MM.1S (cell line): ENCODE data around the gene ADCY3.
A peak's percentile ranks its signal among the peaks of the same experiment; 100 is the strongest.

Experiments used
- DNase-seq: peaks from one replicate; pipeline ENCODE4 v3.0.0-alpha.2; 2015
- H2AFZ ChIP-seq: fragments of 300-600 bp; sonication (generic); 2 replicates; pipeline ENCODE4 v1.6.0; 2016; ENCODE audit warnings: antibody characterized with exemption, low read length
- H3F3A ChIP-seq: fragments of 300-600 bp; sonication (generic); 2 replicates; pipeline ENCODE4 v1.6.1; 2016; ENCODE audit warnings: mild to moderate bottlenecking, antibody characterized with exemption, low read length, moderate library complexity, mixed read lengths; ENCODE audit not compliant: insufficient read depth
- H3K27ac ChIP-seq: fragments of 300-600 bp; sonication (generic); 2 replicates; pipeline ENCODE4 v1.5.1; 2016; ENCODE audit warnings: mild to moderate bottlenecking, low read length
- H3K27me3 ChIP-seq: fragments of 300-600 bp; sonication (generic); replicated peaks from 2 replicates; pipeline ENCODE4 v1.6.0; 2016; ENCODE audit warnings: low read length; ENCODE audit not compliant: insufficient read depth
- H3K36me3 ChIP-seq: fragments of 300-600 bp; sonication (generic); replicated peaks from 2 replicates; pipeline ENCODE4 v1.6.1; 2016; ENCODE audit warnings: mild to moderate bottlenecking, low read length, mixed read lengths; ENCODE audit not compliant: insufficient read depth
- H3K4me1 ChIP-seq: fragments of 300-600 bp; sonication (generic); 2 replicates; pipeline ENCODE4 v1.6.1; 2016; ENCODE audit warnings: low read length, mixed read lengths
- H3K4me2 ChIP-seq: fragments of 300-600 bp; sonication (generic); 2 replicates; pipeline ENCODE4 v1.6.0; 2016; ENCODE audit warnings: low read depth, low read length
- H3K4me3 ChIP-seq: fragments of 300-600 bp; sonication (generic); 2 replicates; pipeline ENCODE4 v1.5.1; 2016; ENCODE audit warnings: low read length, mixed read lengths
- H3K79me2 ChIP-seq: fragments of 300-600 bp; sonication (generic); 2 replicates; pipeline ENCODE4 v1.6.1; 2016; ENCODE audit warnings: mixed run types, low read length, mixed read lengths
- H3K9ac ChIP-seq: fragments of 300-600 bp; sonication (generic); 2 replicates; pipeline ENCODE4 v1.6.1; 2016; ENCODE audit warnings: low read length, mixed read lengths
- H3K9me2 ChIP-seq: fragments of 300-600 bp; sonication (generic); replicated peaks from 2 replicates; pipeline ENCODE4 v1.6.1; 2016; ENCODE audit warnings: mild to moderate bottlenecking, low read length, mixed read lengths; ENCODE audit not compliant: insufficient read depth
- H3K9me3 ChIP-seq: fragments of 300-600 bp; sonication (generic); replicated peaks from 2 replicates; pipeline ENCODE4 v1.6.1; 2016; ENCODE audit warnings: mild to moderate bottlenecking, low read length, mixed read lengths; ENCODE audit not compliant: insufficient read depth
- H4K20me1 ChIP-seq: fragments of 300-600 bp; sonication (generic); 2 replicates; pipeline ENCODE4 v1.6.1; 2016; ENCODE audit warnings: mild to moderate bottlenecking, low read length, moderate library complexity, mixed read lengths; ENCODE audit not compliant: insufficient read depth
- CTCF ChIP-seq: fragments of 300-600 bp; sonication (generic); IDR thresholded peaks from 2 replicates; pipeline ENCODE4 v1.5.1; 2016; ENCODE audit warnings: antibody characterized with exemption, low read length, mixed read lengths
- EZH2 ChIP-seq: fragments of 300-600 bp; sonication (generic); optimal IDR thresholded peaks from 2 replicates; pipeline ENCODE3; 2017; ENCODE audit warnings: low read depth, mild to moderate bottlenecking, antibody characterized with exemption, low read length, mixed read lengths
- EZH2phosphoT487 ChIP-seq: fragments of 300-600 bp; sonication (generic); IDR thresholded peaks from 2 replicates; pipeline ENCODE4 v1.6.1; 2018; ENCODE audit warnings: antibody characterized with exemption, low read length

The ADCY3 gene

DNA sequence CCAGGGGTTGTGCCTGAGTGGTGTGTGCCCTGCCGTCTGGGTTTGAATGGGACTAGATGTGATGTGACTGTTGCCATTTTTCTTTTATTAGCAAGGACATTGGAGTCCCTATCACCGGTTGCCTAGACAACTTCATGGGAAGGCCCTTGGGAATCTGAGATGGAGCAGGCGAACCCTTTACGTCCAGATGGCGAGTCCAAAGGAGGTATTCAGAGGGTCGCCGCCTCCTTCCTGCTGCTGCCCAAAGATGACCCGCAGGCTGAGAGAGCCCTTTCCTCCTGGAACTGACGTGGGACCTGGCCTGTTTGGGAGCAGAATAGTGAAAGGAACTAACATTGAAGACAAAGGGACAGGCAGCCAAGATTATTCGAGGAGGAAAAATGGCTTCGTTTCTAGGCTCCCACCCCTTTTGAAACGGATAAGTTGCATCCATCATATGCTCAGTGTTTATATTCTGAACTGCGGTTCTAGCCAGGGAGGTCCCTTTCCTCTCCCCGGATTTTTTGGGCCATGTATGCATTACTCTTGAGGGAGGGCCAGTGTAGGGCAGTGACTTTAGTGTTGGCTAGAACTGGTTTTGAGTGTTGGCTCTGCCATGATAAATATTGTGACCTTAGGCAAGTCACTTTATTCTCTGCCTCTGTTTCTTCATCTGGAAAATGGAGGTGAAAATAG is 126.1 kb downstream of the ADCY3 start:
- H2AFZ ChIP-seq = peak overlapping the region; percentile 86
- no peak for TF ChIP-seq EZH2
- no peak for TF ChIP-seq EZH2phosphoT487
- H3K4me3 ChIP-seq = peak overlapping the region; percentile 99
- no peaks in the 10 kb centered on the region for H3K9me3 ChIP-seq
- H3K79me2 ChIP-seq = peaks cover 56% of the 10 kb centered on the region
- peak; percentile 18 for DNase-seq
- H4K20me1 ChIP-seq = no peaks in the 10 kb centered on the region
- no peaks in the 10 kb centered on the region for H3K4me1 ChIP-seq
- H3F3A ChIP-seq = peaks cover 6% of the 10 kb centered on the region; the same call in 1 of the 2 replicates
- H3K36me3 ChIP-seq = no peaks in the 10 kb centered on the region
- H3K4me2 ChIP-seq = peak overlapping the region; percentile 94
- H3K27me3 ChIP-seq = no peaks in the 10 kb centered on the region
- H3K9me2 ChIP-seq = no peaks in the 10 kb centered on the region
- H3K9ac ChIP-seq = peak overlapping the region; percentile 99
- peak overlapping the region; percentile 90; the same call in 1 of the 2 replicates for H3K27ac ChIP-seq

DNA sequence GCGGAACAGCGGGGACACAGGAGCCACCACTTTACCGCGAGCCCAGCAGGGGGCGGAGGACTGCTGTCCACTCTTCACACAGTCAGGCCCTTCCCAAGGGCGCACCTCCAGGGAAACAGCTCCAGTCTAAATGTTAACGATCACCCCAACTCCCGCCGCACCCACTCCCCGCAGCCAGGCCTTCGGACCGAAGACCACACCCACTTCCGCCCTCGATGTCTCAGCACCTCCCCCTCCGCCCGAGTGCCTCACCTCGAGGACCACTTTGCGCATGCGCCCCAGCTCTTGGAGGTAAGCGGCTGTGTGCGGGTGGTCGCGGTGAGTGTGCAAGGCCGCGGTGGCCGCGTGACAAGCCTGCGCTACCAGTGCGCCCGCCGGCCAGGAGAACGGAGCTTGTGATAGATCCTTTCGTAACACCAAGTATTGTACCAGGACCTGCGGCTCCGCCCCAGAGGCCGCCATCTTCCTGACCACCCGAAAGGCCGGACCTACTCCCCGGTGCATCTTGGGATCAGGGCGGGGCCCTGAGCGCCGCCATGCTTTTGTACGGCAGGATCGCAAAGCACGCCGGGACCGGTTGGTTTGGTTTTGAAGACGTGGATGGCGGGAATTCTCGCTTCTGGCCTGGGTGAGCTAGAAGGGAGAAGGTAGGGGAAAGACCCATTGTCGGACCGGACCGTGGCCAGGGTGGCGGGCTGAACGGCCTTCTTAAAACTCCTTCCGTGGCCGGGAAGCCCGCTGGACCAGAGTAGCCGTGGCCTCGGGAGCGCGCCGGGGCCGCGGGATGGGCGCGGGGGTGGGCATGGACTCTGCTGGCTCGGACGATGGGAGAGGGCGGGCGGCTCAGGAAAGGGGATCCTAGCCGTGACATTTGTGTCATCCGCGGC is 126.9 kb downstream of the ADCY3 start, which contains the start of the genes CENPO and PTRHD1:
CENPO (plus strand) TSS at position 552 of the 887 bp plus-strand sequence. CDS start 495 bp downstream, outside the sequence.
PTRHD1 (minus strand) TSS at position 518 of the 887 bp plus-strand sequence; CDS start at position 504, 14 bp downstream.
- Histone ChIP-seq H3F3A (peaks cover 6% of the 10 kb centered on the region; the same call in 1 of the 2 replicates), H3K4me3 (peak within 1 kb of the TSS; percentile 99), H3K79me2 (peaks cover 48% of the 10 kb centered on the region), H3K27ac (peak within 1 kb of the TSS; percentile 90), H3K36me3 (no peaks in the 10 kb centered on the region), H3K9me2 (no peaks in the 10 kb centered on the region), H3K4me2 (peak within 1 kb of the TSS; percentile 94), H2AFZ (peak within 1 kb of the TSS; percentile 96), H4K20me1 (no peaks in the 10 kb centered on the region), H3K4me1 (no peaks in the 10 kb centered on the region), H3K9ac (peak within 1 kb of the TSS; percentile 99), H3K27me3 (no peaks in the 10 kb centered on the region), H3K9me3 (no peaks in the 10 kb centered on the region)
- DNase-seq = peak; percentile 97
- TF ChIP-seq CTCF (peak; percentile 50), EZH2phosphoT487 (no peak)

GRCh38 chr2:24792542-24792873 is 127.5 kb downstream of the ADCY3 start:
- TF ChIP-seq CTCF (no peak), EZH2 (no peak), EZH2phosphoT487 (no peak)
- no peaks in the 10 kb centered on the region for H3K9me2 ChIP-seq
- H3K4me1 ChIP-seq = no peaks in the 10 kb centered on the region
- DNase-seq = no peak
- no peaks in the 10 kb centered on the region for H3K27me3 ChIP-seq
- peak overlapping the region; percentile 96 for H2AFZ ChIP-seq
- no peaks in the 10 kb centered on the region for H4K20me1 ChIP-seq
- H3K9me3 ChIP-seq = no peaks in the 10 kb centered on the region
- H3K9ac ChIP-seq = peak overlapping the region; percentile 99
- H3K79me2 ChIP-seq = peaks cover 42% of the 10 kb centered on the region
- peak overlapping the region; percentile 99 for H3K4me3 ChIP-seq
- peak overlapping the region; percentile 90; the same call in 1 of the 2 replicates for H3K27ac ChIP-seq
- H3K36me3 ChIP-seq = no peaks in the 10 kb centered on the region
- H3F3A ChIP-seq = peaks cover 6% of the 10 kb centered on the region; the same call in 1 of the 2 replicates
- H3K4me2 ChIP-seq = peak overlapping the region; percentile 94
